ENCODE measurements around the gene RRAGB. TPM values are rescaled to one million over a fixed set of nuclear protein-coding genes. Genes with fewer than 3 reads are reported as not detected.

Gene RRAGB
- total and polyA plus RNA-seq, 2 experiments from 2014 or later = 6.0 to 7.9 TPM

DNA sequence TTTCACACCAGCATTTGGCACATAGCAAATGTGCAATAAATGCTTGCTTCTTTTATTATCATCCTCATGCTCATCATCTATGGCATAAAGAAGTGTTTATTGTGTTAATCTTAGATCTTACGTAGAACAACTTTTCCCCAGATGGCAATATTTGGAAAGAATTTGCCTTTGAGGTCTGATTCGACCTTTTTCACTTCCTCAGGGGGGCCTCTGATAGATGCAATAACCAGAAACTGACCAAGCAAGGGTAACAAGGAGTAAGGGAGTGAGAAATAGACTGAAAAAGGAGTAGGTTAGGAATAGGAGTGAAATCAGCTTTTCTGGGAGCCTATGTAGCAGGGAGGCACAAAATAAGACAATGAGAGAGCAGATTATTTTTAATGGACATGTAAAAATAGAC is 70.2 kb downstream of the RRAGB start:
- H3K79me2 ChIP-seq (replicated peaks; ENCODE audit: insufficient read depth) = no peaks in the 10 kb centered on the region
- no peaks in the 10 kb centered on the region for H3K27me3 ChIP-seq (ENCODE audit: insufficient read depth)
- no peak for TF ChIP-seq CREB1 (CRISPR knock-in tag; IDR thresholded peaks at IDR 0.05; ENCODE audit: low read depth)
- no peak for TF ChIP-seq STAT1 (IDR thresholded peaks at IDR 0.05; ENCODE audit: unreplicated experiment)
- TF ChIP-seq EZH2 (IDR thresholded peaks at IDR 0.05; ENCODE audit: low read depth, unreplicated experiment) = no peak
- TF ChIP-seq ZNF331 (CRISPR knock-in tag; IDR thresholded peaks at IDR 0.05; ENCODE audit: low read depth) = no peak
- no peak for TF ChIP-seq EZH2phosphoT487 (IDR thresholded peaks at IDR 0.05; ENCODE audit: unreplicated experiment)
- no peak for TF ChIP-seq REST (IDR thresholded peaks at IDR 0.05; ENCODE audit: unreplicated experiment)
- TF ChIP-seq, protein P1, sequence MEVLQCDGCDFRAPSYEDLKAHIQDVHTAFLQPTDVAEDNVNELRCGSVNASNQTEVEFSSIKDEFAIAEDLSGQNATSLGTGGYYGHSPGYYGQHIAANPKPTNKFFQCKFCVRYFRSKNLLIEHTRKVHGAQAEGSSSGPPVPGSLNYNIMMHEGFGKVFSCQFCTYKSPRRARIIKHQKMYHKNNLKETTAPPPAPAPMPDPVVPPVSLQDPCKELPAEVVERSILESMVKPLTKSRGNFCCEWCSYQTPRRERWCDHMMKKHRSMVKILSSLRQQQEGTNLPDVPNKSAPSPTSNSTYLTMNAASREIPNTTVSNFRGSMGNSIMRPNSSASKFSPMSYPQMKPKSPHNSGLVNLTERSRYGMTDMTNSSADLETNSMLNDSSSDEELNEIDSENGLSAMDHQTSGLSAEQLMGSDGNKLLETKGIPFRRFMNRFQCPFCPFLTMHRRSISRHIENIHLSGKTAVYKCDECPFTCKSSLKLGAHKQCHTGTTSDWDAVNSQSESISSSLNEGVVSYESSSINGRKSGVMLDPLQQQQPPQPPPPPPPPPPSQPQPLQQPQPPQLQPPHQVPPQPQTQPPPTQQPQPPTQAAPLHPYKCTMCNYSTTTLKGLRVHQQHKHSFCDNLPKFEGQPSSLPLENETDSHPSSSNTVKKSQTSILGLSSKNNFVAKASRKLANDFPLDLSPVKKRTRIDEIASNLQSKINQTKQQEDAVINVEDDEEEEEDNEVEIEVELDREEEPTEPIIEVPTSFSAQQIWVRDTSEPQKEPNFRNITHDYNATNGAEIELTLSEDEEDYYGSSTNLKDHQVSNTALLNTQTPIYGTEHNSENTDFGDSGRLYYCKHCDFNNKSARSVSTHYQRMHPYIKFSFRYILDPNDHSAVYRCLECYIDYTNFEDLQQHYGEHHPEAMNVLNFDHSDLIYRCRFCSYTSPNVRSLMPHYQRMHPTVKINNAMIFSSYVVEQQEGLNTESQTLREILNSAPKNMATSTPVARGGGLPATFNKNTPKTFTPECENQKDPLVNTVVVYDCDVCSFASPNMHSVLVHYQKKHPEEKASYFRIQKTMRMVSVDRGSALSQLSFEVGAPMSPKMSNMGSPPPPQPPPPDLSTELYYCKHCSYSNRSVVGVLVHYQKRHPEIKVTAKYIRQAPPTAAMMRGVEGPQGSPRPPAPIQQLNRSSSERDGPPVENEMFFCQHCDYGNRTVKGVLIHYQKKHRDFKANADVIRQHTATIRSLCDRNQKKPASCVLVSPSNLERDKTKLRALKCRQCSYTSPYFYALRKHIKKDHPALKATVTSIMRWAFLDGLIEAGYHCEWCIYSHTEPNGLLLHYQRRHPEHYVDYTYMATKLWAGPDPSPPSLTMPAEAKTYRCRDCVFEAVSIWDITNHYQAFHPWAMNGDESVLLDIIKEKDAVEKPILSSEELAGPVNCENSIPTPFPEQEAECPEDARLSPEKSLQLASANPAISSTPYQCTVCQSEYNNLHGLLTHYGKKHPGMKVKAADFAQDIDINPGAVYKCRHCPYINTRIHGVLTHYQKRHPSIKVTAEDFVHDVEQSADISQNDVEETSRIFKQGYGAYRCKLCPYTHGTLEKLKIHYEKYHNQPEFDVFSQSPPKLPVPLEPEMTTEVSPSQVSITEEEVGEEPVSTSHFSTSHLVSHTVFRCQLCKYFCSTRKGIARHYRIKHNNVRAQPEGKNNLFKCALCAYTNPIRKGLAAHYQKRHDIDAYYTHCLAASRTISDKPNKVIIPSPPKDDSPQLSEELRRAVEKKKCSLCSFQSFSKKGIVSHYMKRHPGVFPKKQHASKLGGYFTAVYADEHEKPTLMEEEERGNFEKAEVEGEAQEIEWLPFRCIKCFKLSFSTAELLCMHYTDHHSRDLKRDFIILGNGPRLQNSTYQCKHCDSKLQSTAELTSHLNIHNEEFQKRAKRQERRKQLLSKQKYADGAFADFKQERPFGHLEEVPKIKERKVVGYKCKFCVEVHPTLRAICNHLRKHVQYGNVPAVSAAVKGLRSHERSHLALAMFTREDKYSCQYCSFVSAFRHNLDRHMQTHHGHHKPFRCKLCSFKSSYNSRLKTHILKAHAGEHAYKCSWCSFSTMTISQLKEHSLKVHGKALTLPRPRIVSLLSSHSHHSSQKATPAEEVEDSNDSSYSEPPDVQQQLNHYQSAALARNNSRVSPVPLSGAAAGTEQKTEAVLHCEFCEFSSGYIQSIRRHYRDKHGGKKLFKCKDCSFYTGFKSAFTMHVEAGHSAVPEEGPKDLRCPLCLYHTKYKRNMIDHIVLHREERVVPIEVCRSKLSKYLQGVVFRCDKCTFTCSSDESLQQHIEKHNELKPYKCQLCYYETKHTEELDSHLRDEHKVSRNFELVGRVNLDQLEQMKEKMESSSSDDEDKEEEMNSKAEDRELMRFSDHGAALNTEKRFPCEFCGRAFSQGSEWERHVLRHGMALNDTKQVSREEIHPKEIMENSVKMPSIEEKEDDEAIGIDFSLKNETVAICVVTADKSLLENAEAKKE (CRISPR knock-in tag; IDR thresholded peaks at IDR 0.05) = no peak
- TF ChIP-seq POLR2AphosphoS5 (IDR thresholded peaks at IDR 0.05; ENCODE audit: low read depth) = no peak
- no peak for TF ChIP-seq ETS1 (IDR thresholded peaks at IDR 0.05)
- TF ChIP-seq JUNB (IDR thresholded peaks at IDR 0.05; ENCODE audit: unreplicated experiment) = no peak
- TF ChIP-seq ZNF114 (CRISPR knock-in tag; IDR thresholded peaks at IDR 0.05) = no peak
- TF ChIP-seq, protein P2, sequence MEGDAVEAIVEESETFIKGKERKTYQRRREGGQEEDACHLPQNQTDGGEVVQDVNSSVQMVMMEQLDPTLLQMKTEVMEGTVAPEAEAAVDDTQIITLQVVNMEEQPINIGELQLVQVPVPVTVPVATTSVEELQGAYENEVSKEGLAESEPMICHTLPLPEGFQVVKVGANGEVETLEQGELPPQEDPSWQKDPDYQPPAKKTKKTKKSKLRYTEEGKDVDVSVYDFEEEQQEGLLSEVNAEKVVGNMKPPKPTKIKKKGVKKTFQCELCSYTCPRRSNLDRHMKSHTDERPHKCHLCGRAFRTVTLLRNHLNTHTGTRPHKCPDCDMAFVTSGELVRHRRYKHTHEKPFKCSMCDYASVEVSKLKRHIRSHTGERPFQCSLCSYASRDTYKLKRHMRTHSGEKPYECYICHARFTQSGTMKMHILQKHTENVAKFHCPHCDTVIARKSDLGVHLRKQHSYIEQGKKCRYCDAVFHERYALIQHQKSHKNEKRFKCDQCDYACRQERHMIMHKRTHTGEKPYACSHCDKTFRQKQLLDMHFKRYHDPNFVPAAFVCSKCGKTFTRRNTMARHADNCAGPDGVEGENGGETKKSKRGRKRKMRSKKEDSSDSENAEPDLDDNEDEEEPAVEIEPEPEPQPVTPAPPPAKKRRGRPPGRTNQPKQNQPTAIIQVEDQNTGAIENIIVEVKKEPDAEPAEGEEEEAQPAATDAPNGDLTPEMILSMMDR (conservative IDR thresholded peaks at IDR 0.05; ENCODE audit: low read depth in 2 of 2) = no peak
- no peak for TF ChIP-seq NANOG (IDR thresholded peaks at IDR 0.05; ENCODE audit: borderline replicate concordance)
- no peaks in the 10 kb centered on the region for H3K9me2 ChIP-seq (ENCODE audit: insufficient read depth)
- DNase-seq (ENCODE audit: low spot score) (no peak), ATAC-seq (no peak)
- no peaks in the 10 kb centered on the region for H3K4me1 ChIP-seq (ENCODE audit: insufficient read depth)
- Mint-ChIP-seq H3K4me3 (no peak overlapping the region), H3K4me1 (no peaks in the 10 kb centered on the region), H3K9me3 (no peaks in the 10 kb centered on the region; the same call in 1 of the 3 replicates), H3K36me3 (ENCODE audit: low read depth) (no peaks in the 10 kb centered on the region), H3K27me3 (ENCODE audit: insufficient read depth, low read depth, poor library complexity) (no peaks in the 10 kb centered on the region), H3K27ac (no peak overlapping the region)
- H4K20me1 ChIP-seq (replicated peaks; ENCODE audit: insufficient read depth) = no peaks in the 10 kb centered on the region
- H3K4me3 ChIP-seq = no peak overlapping the region
- H3K4me2 ChIP-seq = no peak overlapping the region
- no peak overlapping the region for H2AFZ ChIP-seq
- H3K36me3 ChIP-seq (ENCODE audit: insufficient read depth) = no peaks in the 10 kb centered on the region
- no peaks in the 10 kb centered on the region for H3F3A ChIP-seq (replicated peaks; ENCODE audit: low read depth)
- no peak overlapping the region for H3K27ac ChIP-seq (ENCODE audit: low read depth)
